Prostate gland (tissue), 2 donors: ENCODE results near the gene ASPG. TPM values are rescaled to one million over a fixed set of nuclear protein-coding genes. Genes with fewer than 3 reads are reported as not detected.

Experiments
- DNase-seq: peaks from one replicate; pipeline ENCODE4 v3.0.0-alpha.2; 2019; ENCODE audit warnings: low spot score
- H3K27ac ChIP-seq, 2 donors: fragments of 200-600 bp; sonication (generic); 2 replicates each; pipeline ENCODE4 v1.5.1; 2017 to 2019
- H3K27me3 ChIP-seq: fragments of 200-600 bp; sonication (generic); replicated peaks from 2 replicates; pipeline ENCODE4 v1.5.1; 2019; ENCODE audit not compliant: insufficient read depth
- H3K36me3 ChIP-seq, 2 donors: fragments of 200-600 bp; sonication (generic); 1 replicate in 1 of 2; 2 replicates in 1 of 2; pipeline versions ENCODE4 v1.5.1 to v1.8.1; 2017 to 2019
- H3K4me1 ChIP-seq: fragments of 200-600 bp; sonication (generic); replicated peaks from 2 replicates; pipeline ENCODE4 v1.5.1; 2019
- H3K4me3 ChIP-seq, 2 donors: fragments of 200-600 bp; sonication (generic); 2 replicates each; pipeline ENCODE4 v1.5.1; 2017 to 2019
- H3K9me3 ChIP-seq: fragments of 200-600 bp; sonication (generic); 2 replicates; pipeline ENCODE4 v1.5.1; 2017
- POLR2A ChIP-seq: fragments of 450-650 bp; IDR thresholded peaks from one replicate; pipeline ENCODE4 v1.6.1; 2016; ENCODE audit warnings: antibody characterized with exemption, mild to moderate bottlenecking
- POLR2AphosphoS5 ChIP-seq: sonication (generic); formaldehyde crosslinking; IDR thresholded peaks from one replicate; pipeline ENCODE4 v1.6.1; 2017; ENCODE audit warnings: antibody characterized with exemption
- WGBS: methylation state at CpG from one replicate; pipeline ENCODE4 v1.1.5; 2018; 5-methylcytosine and 5-hydroxymethylcytosine counted together
- intact Hi-C: fragments of 100-400 bp; cut with DNase I; formaldehyde crosslinking; loops from one replicate; pipeline ENCODE4 v1.14.2; 2022
- microRNA counts, 2 donors: library from miRNA; unstranded; fragments of <30 nt; microRNA quantifications; one replicate each; lab custom pipeline; 2016 to 2017
- microRNA-seq: library from miRNA; unstranded; fragments of <30 nt; microRNA quantifications from one replicate; pipeline ENCODE4, GENCODE V29; 2016
- small RNA-seq, 2 donors: library from RNA; depleted of rRNA; stranded (forward); fragments of <200 nt; gene quantifications; one replicate each; pipeline ENCODE3, GENCODE V24; 2016
- total RNA-seq, 2 donors: library from RNA; depleted of rRNA; stranded (reverse); fragments of >200 nt; gene quantifications; one replicate each; pipeline ENCODE4 v1.1.0, GENCODE V29; 2016
- TF ChIP-seq, protein P1 (sequence below), 4 experiments: fragments of 200-600 bp in 2 of 4; fragments of 450-650 bp in 2 of 4; sonication (generic) in 2 of 4; IDR thresholded peaks; 1 replicate in 3 of 4; 2 replicates in 1 of 4; pipeline ENCODE4 v1.5.1; 2016 to 2019; ENCODE audit warnings: antibody characterized with exemption in 4 of 4, mild to moderate bottlenecking in 2 of 4, moderate library complexity in 2 of 4

The ASPG gene
- total RNA-seq, 2 donors from 2014 or later, result 2.3 TPM; not detected in 1

DNA sequence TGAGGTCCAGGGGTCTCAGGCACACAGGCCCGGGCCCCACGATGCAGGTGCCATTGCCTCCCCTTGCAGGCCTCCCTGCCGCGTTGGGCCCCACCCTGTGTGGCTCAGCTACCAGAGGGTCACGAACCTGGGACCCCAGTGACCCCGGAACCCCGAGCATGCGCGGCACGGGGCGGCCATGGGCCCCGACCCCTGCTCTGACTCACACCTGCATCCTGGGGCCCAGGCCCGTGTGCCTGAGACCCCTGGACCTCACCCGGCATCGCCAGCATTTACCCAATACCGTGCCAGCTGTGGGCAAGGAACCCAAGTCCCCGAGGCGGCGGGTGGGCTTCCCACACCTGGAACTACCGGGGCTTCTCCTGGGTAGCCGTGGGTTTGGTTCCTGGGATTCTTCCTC lies 78.0 kb downstream of the ASPG start:
- no peak for TF ChIP-seq POLR2AphosphoS5
- TF ChIP-seq, protein P1, sequence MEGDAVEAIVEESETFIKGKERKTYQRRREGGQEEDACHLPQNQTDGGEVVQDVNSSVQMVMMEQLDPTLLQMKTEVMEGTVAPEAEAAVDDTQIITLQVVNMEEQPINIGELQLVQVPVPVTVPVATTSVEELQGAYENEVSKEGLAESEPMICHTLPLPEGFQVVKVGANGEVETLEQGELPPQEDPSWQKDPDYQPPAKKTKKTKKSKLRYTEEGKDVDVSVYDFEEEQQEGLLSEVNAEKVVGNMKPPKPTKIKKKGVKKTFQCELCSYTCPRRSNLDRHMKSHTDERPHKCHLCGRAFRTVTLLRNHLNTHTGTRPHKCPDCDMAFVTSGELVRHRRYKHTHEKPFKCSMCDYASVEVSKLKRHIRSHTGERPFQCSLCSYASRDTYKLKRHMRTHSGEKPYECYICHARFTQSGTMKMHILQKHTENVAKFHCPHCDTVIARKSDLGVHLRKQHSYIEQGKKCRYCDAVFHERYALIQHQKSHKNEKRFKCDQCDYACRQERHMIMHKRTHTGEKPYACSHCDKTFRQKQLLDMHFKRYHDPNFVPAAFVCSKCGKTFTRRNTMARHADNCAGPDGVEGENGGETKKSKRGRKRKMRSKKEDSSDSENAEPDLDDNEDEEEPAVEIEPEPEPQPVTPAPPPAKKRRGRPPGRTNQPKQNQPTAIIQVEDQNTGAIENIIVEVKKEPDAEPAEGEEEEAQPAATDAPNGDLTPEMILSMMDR (IDR thresholded peaks at IDR 0.05), result no peak
- no peak for TF ChIP-seq POLR2A
- H3K4me3 ChIP-seq, result no peak overlapping the region
- H3K36me3 ChIP-seq, result no peaks in the 10 kb centered on the region
- intact Hi-C loops, result no loop called here
- DNase-seq, result no peak
- H3K27ac ChIP-seq, result no peak overlapping the region
- no peaks in the 10 kb centered on the region for H3K9me3 ChIP-seq
- WGBS, result 92% methylated on average over 13 of the region's 21 CpGs
- H3K4me1 ChIP-seq, result no peaks in the 10 kb centered on the region
- no peaks in the 10 kb centered on the region for H3K27me3 ChIP-seq

GRCh38 chr14:104164041-104164440 lies 78.5 kb downstream of the ASPG start:
- Histone ChIP-seq H3K36me3 (no peaks in the 10 kb centered on the region), H3K27me3 (no peaks in the 10 kb centered on the region), H3K9me3 (no peaks in the 10 kb centered on the region), H3K27ac (no peak overlapping the region), H3K4me3 (no peak overlapping the region), H3K4me1 (no peaks in the 10 kb centered on the region)
- intact Hi-C loops, result no loop called here
- DNase-seq, result no peak
- 84% methylated on average over 21 of the region's 23 CpGs for WGBS
- TF ChIP-seq POLR2A (no peak), POLR2AphosphoS5 (no peak)
- TF ChIP-seq, protein P1 (IDR thresholded peaks at IDR 0.05), result no peak

DNA sequence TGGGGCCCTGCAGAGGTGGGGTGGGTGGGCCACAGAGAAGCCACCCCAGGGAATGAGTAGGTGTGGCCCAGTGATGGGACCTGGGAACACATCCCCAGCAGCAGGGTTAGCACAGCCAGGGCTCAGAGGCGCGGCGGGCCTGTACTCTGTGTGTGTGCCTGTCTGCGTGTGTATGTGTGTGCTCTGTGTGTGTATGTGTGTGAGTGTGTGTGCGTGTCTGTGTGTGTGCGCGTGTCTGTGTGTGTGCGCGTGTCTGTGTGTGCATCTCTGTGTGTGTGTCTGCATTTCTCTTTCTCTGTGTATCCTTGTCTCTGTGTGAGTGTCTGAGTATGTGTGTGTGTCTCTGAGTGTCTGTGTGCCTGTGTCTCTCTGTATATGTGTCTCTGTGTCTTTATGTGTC lies 79.0 kb downstream of the ASPG start:
- intact Hi-C loops, result no loop called here
- H3K9me3 ChIP-seq, result no peaks in the 10 kb centered on the region
- no peaks in the 10 kb centered on the region for H3K36me3 ChIP-seq
- H3K4me1 ChIP-seq, result no peaks in the 10 kb centered on the region
- DNase-seq, result no peak
- no peak overlapping the region for H3K27ac ChIP-seq
- 91% methylated on average over 7 of the region's 9 CpGs for WGBS
- H3K27me3 ChIP-seq, result no peaks in the 10 kb centered on the region
- no peak for TF ChIP-seq POLR2A
- TF ChIP-seq, protein P1 (IDR thresholded peaks at IDR 0.05), result no peak
- H3K4me3 ChIP-seq, result no peak overlapping the region

MicroRNAs within 50 kb of the gene (microRNA counts, 767-probe panel; counts per million panel counts)
- 431 to 1,274 counts per million in 2 donors for microRNA hsa-miR-203 (lab: Ali Mortazavi, UCI)

Small RNA genes lying within 50 kb of the gene (microRNA-seq; reads per million reads assigned to microRNA genes)
- gene MIR203A (not detected), gene MIR203B (not detected)

Small RNA genes lying within 50 kb of the gene (small RNA-seq; reads per million reads assigned to genes)
- 136 to 164 reads per million in 2 donors for gene MIR203A

Other genes with a start within 250 kb of the ASPG start
- 10 to 100 TPM; 48.2 to 64.6 TPM for gene PPP1R13B, start 238.1 kb upstream of the ASPG start, total RNA-seq
- 10 to 100 TPM in 1 of 2 donors, under 1 TPM in 1; 0.64 to 18.2 TPM for gene TDRD9, start 157.2 kb upstream of the ASPG start, total RNA-seq
- not detected for gene RD3L, start 143.2 kb upstream of the ASPG start, total RNA-seq
- 10 to 100 TPM in 1 of 2 donors, 1 to 10 TPM in 1; 1.6 to 13.9 TPM for gene KIF26A, start 52.9 kb downstream of the ASPG start, total RNA-seq